Activated CD4-positive, alpha-beta T cell treated with anti-CD3 and anti-CD28 coated beads, Interleukin-10, Interleukin-2, amounts not matched to agents 100 ng/mL and 50 ng/mL, durations not matched to agents 16 hours and 8 hours (primary cell): ENCODE measurements around the gene CADPS.

ENCODE experiments used
- DNase-seq: peaks from one replicate; pipeline ENCODE4 v3.0.0-alpha.2; 2020

CADPS gene

DNA sequence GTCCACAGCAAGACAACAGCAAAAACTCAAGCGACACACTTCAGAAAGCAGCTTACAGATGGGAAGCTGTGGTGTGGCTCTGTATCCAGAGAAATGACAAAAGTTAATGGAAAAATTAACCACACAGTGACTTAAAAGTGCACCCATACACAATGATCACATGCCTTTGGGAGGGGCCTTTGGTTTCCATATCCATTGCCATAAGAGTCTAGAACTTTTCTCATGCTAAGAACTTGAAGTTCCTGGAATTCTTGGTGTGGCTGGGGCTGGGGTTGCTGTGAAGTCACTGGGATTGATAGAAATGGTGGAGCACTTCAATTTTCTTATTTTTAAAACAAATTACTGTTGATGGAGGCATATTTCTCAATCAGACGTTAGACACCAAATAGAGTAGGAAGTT is 393.3 kb downstream of the CADPS start:
- DNase-seq, result no peak

DNA sequence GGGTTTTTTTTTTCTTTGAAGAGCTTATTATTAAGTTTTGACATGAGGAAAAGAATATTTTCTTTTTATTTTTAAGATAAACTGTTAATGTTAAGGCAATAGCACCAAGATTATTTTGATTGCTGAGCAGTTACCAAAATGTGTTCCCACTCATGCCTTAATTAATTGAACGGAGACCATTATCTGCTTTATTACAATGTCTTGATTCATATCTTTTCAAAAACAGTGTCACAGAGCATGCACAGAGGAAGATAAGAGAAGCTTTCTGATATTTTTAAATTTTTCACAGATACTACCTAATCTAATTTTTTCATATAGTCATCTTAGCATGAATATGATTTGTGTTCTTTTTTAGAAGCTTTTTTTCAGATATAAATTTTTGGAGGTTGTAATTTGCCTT is 395.2 kb downstream of the CADPS start:
- no peak for DNase-seq

DNA sequence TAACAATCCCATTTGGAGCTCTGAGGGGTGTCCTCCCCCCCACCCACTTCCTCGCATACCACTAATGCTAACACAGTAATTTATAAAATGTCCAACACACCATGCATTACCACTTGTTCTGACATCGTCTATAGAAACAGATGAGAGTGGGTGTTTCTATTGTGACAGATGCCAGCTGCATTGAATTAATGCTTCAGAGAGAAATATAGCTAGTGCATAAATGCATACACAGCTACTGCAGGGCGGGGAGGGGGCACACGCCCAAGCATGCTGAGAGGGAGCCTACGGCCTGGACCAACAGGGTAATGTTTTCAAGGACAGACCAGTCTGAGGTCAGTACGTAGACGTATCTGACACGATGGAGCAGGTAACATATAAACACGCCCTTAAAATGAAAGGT is 395.9 kb downstream of the CADPS start:
- no peak for DNase-seq

DNA sequence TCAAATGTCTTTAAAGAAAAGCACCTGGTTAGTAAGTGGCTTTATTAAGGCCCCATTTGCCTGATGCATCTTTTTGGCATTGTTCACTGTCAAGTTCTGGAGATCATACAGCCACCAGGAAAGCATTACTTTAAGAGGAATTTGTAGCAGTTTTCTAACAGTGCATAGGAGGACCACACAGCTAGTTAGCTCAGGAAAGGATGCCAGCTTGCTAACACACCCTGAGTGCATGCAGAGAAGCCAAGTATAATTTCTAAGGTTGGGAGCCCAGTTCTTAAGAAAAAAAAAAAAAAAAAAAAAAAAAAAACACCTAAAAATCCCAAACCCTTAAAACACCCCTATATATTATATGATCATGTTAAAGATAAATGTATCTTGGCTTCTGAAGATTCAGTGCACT is 399.9 kb downstream of the CADPS start:
- no peak for DNase-seq

DNA sequence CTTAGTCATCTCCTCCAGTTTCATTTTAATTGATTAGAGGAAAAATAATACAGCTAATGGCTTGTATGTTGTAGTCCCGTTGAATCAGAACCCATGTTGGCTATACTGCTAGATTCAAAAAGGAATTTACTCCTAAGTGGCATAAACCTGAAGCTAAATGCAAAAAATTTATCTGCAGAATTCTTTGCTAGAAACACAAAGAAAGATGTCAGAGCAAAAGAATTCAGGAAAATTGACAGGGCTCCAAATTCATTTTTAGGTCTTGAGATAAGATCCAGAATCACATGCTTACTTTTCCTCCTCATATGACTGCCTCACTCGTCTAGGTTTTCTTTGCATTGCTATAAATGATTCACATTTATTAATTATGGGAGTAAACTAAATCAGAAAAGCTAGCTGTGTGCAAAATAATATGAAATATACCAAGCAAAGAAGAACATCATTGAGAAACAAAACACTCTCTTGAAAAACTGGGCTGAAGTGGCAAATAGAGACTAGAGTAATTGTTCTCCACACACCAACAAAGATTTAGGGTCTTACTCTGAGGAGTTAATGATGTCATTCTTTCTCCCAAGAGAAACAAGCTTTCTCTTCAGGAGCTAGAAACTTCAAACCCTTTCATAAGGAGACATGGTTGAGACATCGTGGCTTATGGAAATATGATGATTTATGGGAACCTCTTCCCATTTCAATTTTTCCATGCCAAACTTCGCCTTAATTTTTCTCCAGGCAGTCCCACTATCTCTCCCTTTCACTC is 407.1 kb downstream of the CADPS start:
- no peak for DNase-seq

DNA sequence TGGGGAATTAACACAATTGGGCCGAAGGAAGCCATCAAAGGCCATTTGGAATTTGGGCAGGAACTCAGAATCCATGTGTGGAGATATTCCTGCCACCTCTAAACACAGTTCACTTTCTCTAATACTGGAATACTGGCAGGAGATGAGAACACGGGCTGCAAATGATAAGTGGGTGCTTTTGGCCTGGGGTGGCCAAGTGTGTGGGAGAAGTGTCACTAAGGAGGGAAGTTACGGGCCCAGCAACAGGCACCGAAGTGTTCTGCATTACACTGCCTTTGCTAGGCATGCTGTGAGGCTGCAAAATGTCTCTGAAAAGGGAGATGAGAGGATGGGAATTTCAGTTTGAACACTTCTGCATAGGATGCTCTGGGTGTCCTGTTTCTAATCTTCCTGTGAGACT is 412.4 kb downstream of the CADPS start:
- no peak for DNase-seq

DNA sequence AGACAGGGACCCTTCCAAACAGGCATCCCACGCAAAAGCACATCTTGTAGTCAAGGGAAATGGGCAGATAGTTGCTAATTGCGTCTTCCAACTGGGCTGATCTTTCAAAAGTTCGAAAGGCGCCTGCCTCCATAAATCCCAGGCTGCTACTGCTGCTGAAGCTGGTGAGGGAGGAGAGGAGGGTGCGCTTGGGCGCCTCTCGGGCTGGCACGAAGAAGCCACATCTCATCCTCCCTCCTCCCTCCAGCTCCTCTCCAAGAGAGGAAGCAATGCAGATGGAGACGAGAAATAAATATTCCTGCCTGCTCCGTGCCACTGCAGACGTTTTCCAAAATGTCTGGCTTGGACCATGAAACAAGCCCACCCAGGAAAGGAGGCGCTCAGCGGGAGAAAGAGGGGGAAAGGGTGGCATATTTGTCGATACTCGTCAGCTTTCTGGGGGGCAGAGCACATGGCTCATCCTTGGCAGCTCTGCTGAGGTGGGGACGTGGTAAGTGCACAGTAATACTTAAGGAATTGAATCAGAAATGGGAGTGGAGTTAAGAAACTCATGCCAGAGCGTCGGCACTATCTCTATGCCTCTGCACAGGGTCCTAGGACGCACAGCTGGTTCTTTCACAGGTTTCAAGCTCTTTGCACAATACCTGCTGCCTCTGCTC is 413.0 kb downstream of the CADPS start:
- no peak for DNase-seq

DNA sequence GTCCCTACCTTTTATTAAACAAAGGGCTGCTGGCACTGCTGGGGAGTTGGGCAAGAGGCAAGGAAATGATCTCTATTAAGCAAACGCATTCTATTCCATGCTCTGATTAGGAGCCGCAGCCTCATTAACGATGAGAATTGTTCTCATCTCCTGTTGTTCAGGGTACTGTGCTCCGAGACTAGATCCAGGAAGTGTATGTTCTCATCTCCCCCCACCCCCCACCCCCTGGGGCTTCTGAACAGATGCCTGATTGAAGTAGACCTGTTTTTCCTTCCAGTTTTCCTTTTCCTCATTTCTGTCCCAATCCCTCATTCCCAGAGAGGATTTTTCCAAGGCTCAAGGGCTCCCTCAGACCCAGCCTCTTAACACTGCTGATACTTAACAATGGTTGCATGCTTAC is 420.3 kb downstream of the CADPS start:
- DNase-seq, result no peak

DNA sequence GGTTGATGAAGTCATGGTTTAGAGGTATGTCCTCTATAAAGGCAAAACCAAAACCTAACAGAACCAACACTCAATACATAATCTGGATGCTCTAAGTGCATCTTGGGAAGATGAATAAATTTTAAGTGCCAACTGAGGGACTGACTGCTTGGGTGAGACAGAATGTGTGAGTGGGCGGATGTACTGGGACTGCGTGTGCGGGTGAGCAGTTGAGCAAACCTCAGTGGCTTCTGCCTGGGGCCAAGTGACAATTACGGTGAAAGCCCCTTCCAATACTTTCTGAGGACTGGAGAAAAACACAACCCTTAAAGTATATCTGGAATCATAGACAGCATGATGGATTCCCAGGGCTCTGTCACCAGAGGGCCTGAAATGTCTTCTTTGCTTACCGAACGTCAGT is 421.8 kb downstream of the CADPS start:
- DNase-seq, result no peak

DNA sequence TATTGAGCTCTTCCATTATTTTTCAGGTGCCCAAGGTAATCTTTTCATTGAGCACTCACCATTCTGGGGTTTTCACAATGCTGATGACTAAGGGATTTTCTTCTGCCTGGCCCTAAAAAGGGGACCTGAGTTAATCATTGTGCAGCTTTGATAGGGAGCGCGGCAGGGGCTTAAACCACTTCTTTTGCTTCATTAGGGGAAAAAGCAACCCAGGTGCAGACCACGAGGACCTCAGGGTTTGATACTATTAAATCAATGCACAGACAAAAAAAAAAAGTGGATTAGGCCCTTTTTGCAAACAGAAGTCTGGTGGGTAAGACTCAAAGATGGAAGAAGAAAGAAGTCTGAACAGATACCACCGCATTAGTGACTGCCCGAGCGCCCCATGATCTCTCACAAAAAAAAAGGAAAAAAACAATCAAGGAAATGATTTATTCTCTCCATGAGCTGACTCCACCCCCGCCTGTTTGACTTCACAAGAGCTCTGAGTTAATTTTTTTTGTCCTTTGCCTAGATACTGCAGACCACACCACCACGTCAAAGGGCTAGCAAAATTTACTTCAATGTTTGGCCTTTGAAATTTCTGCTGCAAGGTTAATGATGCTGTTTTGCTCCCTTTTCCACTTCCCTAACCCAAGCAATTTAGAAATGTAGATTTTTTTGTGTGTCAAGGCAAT is 423.9 kb downstream of the CADPS start:
- DNase-seq, result no peak

DNA sequence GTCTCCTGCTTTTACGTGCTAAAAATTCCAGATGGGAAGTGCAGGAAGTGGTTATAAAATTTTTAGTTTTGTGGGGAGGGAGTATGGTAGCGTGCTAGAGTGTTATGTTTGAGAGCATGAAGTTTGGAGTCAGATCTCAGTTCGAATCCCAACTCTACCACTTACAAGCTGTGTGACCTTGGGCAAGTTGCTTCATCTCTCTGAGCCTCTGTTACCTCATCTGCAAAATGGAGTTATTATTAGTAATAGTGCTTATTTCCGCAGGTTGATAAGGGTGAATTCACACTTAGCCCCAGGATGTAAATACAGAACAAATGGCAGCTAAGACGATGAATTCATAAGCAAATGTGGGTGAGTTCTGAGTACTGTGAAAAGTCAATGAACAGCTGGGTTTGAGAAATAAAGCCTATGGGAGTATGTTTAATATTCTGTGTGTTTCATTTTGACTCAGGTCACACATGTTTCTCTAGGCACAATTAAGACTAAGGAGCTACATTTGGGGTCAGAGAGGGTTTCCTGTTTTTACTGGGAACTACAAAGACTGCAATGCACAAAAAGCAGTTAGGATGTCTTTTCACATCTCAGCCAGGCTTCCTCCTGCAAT is 428.8 kb downstream of the CADPS start:
- DNase-seq, result peak; percentile 4

DNA sequence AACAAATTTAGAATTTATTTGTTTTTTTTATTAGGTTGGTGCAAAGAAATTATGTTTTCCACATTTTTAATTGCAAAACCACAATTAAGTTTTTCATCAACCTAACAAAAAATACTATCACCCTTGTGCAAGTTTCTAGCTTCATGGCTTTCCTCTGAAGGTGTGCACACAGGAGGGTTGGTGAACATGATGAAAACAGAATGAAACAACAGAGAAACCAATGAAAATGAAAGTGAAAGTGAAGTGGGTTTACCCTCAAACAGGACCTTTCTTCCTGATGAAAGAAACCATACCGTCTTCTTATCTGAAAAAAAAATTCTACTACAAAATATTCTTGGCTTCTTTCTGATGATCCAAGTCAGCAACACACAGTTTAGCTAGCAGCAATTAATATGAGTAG is 429.9 kb downstream of the CADPS start:
- DNase-seq, result peak; percentile 24

DNA sequence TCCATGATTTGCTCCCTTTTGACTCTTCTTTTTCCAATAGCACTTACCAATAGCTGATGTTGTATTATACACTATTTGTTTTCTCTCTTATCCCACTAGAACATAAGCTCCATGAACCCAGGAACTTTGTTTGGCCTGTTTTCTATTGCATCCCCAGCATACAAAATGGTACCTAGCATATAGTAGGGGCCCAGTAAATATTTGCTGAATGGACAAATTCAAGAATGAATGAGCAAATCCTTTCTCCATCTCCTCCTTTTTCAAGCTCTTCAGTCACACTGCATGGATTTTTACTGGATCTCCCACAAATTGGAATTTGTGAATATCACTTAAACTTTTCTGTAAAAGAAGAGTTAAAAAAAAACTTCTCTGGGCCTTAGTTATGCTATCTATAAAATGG is 435.2 kb downstream of the CADPS start:
- DNase-seq, result no peak

DNA sequence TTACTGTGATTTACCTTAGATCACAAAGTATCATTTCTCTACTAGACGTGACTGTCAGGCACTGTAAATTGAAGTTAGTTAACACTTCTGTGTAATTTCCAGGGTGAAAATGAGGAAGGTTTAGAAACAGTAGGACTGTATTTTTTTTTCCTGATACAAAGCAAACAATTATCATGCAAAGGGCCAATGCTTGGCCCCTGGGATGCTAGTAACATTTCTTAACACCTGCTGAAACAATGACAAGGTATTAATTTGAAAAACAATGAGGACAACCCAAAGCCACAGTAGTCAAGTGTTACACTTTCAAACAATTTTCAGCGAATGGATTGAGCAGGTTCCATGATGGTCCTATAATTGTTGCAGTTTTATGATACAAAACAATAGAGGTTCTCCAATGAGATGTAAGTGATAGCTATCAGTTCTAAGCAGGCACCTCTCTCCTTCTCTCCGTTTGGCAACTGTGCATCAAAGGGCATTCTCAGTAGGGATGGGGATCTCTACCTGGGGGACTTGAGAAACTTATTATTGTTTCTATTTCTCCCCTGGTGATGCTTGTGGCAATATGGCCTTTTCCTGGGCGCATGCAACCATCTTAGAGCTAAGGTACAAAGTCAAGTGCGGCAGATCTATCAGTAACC is 435.9 kb downstream of the CADPS start:
- no peak for DNase-seq

DNA sequence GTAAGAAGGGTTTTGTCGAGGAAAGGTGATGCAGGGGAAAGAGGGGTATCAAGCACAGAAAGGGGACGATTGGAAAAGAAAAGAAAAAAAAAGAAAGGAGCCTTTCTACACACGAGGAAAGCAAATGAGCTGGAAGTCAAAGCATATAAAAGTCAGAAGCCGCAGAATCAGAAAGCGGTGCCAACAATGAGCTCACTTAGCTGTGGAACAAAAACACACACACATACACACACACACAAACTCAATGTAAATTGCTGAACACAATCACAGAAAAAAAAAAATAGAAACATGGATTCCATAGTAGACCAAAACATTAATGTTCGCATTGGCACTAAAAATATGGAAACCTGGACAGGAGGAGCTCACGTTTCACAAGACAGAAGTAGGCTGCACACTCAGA is 438.4 kb downstream of the CADPS start:
- DNase-seq, result no peak

DNA sequence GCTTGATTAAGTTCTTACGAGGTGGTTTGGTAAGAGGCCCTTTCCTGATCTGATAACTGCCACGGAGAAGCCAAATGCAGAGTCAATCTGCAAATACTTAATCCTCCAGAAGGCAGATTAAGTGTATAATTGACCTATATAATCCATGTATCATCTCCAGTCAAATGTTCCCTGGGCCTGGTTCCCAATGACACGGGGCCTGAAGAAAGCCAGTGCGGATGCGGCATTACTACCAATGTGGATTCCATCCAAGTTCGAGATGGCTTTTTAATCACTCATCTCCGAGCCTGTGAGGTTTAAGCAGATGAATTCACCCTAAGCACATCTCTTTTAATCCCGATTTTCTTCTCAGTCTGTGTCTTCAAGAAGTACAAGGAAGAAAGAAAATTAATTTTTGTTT is 441.8 kb downstream of the CADPS start:
- no peak for DNase-seq

DNA sequence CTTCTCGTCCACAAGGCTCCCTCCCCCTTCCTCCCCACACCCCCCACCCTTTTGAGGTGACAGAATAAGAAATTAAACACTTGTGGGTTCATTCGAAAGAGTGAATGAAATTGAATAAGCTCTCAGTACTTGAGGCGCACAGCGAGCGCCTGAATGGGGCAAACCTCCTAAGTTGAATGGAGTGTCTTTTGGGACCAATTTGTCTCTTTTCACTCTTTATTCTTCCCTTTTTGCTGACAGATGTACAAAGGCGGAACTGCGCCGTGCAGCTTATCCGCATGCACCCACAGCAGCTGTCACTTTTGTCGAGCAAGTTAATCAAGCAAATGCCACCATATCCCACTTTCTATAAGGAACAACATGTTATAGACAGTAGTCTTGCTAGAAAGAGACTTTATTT is 454.0 kb downstream of the CADPS start:
- DNase-seq, result no peak

DNA sequence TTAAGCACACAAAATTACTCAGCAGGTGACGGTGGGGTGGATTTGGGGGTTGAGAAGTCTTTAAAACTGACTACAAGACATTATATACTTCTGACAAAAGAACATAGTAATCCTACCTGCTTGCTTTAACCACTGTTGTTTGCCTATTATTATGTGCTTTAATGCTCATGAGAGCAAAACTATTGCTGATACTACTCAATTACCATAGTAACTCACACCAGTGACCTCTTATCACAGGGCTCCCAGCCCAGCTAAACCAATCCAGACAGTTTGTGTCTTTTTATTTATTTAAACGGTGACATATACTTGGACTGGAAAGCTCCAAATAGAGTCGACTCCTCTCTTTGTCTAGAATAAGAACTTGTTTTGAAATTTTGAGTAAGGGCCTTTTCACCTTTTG is 459.1 kb downstream of the CADPS start:
- DNase-seq, result no peak

DNA sequence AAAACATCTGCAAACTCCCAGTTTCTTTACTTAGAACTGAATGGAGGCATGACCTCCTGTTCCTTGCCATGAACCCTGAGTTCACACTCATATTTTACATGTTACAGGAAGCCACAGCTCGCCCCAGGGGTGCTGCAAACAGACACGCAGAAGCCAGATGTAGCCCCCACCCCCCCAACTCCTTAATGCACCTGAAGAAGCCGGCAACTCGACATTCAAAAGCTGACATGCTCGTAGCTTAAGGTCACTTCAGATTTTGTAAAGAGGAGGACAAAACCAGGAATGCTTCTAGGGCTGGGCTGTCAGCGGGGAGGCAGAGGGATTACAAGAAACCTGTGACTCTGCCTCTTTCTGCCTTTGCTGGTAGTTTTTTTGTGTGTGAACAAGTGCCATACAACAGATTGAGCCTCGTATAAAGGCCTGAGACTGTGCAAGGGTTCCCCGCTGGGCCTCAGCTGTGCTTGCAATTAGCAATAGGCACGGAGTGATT is 459.9 kb downstream of the CADPS start:
- no peak for DNase-seq

DNA sequence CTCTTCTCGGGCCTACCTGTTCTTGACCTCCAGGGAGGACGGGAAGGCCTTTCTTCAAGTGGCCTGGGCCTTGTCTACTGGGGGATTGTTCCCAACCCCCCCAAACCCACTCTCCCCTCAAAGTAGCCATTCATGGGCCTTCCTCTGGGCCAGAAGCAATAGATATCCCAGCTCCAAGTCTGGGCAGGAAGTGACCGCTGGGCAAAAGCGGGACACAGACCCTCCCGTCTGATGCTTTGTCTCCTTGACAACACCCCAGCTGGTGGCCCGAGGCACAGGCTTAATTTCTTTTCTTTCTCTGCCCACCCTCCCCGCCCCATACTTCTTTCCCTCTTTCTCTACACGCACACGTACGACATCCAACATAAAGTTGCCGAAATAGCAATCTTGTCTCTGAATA is 460.4 kb downstream of the CADPS start:
- no peak for DNase-seq

DNA sequence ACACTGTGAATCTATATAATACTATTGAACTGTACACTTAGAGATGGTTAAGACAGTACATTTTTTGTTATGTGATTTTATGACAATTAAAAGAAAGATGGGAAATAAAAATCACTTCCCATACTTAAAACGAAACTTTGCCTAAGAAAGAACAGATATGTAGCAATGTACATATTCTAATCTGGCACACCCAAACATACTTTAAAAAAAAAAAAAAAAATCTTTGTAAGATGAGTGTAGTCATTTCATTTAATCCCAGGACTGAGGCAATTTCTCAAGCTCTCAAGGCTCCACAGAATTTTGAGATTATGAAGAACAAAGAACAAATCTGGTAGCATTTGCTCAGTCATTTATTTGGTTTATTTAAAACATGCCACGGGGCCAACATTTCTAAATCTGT is 461.5 kb downstream of the CADPS start:
- DNase-seq, result no peak

DNA sequence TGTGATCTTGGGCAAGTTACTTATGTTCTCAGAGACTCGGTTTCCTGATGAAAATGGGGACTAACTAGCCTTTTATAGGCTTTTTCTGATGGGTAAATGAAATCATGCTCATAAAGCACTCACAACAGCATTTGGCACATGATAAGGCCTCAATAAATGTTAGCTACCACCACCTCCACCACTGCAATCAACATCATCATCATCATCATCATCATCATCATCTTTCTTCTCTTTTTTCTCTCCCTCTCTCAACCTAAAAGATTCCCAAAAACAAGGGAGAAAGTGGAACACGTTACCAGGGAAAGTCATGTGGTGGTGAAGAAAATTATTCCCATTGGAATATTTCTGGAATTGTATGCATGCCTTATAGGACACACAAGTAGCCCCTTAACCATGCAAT is 468.3 kb downstream of the CADPS start:
- no peak for DNase-seq

DNA sequence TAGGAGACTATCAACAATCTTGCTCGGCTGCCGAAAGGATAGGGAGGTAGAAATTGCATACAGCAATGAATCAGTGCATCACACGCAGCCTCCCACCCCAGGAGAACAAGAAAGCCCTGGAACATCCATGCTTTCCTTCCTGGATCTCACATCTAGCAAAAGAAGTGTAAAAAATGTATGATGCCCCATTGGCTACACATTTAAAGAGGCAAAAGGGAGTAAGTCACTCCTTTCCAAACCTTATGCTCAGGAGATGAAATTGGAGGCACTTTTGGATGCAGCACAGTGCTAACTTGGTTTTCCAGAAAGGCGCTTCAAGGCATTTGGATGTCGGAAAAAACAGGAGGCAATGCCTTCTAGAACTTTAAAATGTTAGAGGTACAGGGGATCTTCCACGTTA is 469.6 kb downstream of the CADPS start:
- DNase-seq, result no peak
